MCF 10A (cell line): ENCODE results near the gene UGCG. TPM values are rescaled to one million over a fixed set of nuclear protein-coding genes. Genes with fewer than 3 reads are reported as not detected.
A peak's percentile ranks its signal among the peaks of the same experiment; 100 is the strongest.

Source experiments
- BruUV-seq: library from RNA; stranded (reverse); fragments of 400-500 nt; replicated peaks from 2 replicates; lab custom pipeline; 2021; lab: Mats Ljungman, UMichigan
- CTCF ChIA-PET: fragments of 300-600 bp; sonication (Branson Sonifier 250); formaldehyde crosslinking; extraction: SDS; loops from one replicate; lab custom pipeline; 2021; ENCODE audit warnings: antibody characterized with exemption, inconsistent platforms; lab: Yijun Ruan, JAX
- POLR2A ChIA-PET: fragments of 300-600, 350-650 bp; sonication (Branson Sonifier 250); formaldehyde crosslinking; extraction: SDS; loops from one replicate; lab custom pipeline; 2020; ENCODE audit warnings: antibody characterized with exemption, inconsistent platforms; lab: Yijun Ruan, JAX
- DNase-seq: peaks from one replicate; pipeline ENCODE4 v3.0.0-alpha.2; 2018; ENCODE audit not compliant: unreplicated experiment
- H3K27ac Mint-ChIP-seq: one replicate; pipeline ENCODE4 v1.8.0; 2022; ENCODE audit warnings: mild to moderate bottlenecking, low read depth, mixed read lengths; ENCODE audit not compliant: unreplicated experiment
- H3K27me3 Mint-ChIP-seq: one replicate; pipeline ENCODE4 v1.8.0; 2022; ENCODE audit warnings: mixed read lengths; ENCODE audit not compliant: insufficient read depth, unreplicated experiment
- H3K36me3 Mint-ChIP-seq: one replicate; pipeline ENCODE4 v1.8.0; 2022; ENCODE audit warnings: mild to moderate bottlenecking, moderate library complexity, mixed read lengths; ENCODE audit not compliant: insufficient read depth, unreplicated experiment
- H3K4me1 Mint-ChIP-seq: one replicate; pipeline ENCODE4 v1.8.0; 2022; ENCODE audit warnings: mixed read lengths; ENCODE audit not compliant: insufficient read depth, unreplicated experiment
- H3K4me3 Mint-ChIP-seq: one replicate; pipeline ENCODE4 v1.8.0; 2022; ENCODE audit warnings: mild to moderate bottlenecking, moderate library complexity, mixed read lengths; ENCODE audit not compliant: unreplicated experiment
- H3K9me3 Mint-ChIP-seq: one replicate; pipeline ENCODE4 v1.8.0; 2022; ENCODE audit warnings: mixed read lengths; ENCODE audit not compliant: unreplicated experiment
- CTCF ChIP-seq: fragments of 200-600 bp; IDR thresholded peaks from one replicate; pipeline ENCODE4 v1.8.0; 2022; ENCODE audit warnings: antibody characterized with exemption, mild to moderate bottlenecking; ENCODE audit not compliant: unreplicated experiment
- intact Hi-C: fragments of 100-400 bp; cut with micrococcal nuclease; formaldehyde crosslinking; loops from 2 replicates; pipeline ENCODE4 v1.14.1; 2022
- total RNA-seq: library from RNA; stranded (reverse); gene quantifications from 2 replicates; pipeline ENCODE4 v1.2.3, GENCODE V29; 2022

Gene UGCG
- total RNA-seq, 1 experiment from 2014 or later = 29.5 TPM

GRCh38 chr9:111917201-111917600, 20.6 kb downstream of the UGCG start:
- Mint-ChIP-seq H3K27ac (peak overlapping the region; percentile 59), H3K4me3 (no peak overlapping the region), H3K9me3 (no peaks in the 10 kb centered on the region), H3K27me3 (no peaks in the 10 kb centered on the region), H3K36me3 (peaks cover 51% of the 10 kb centered on the region), H3K4me1 (peaks cover 16% of the 10 kb centered on the region)
- no TSS peak for BruUV-seq
- no peak for TF ChIP-seq CTCF
- CTCF ChIA-PET = no interaction called here
- DNase-seq = no peak
- intact Hi-C loops = no loop called here
- POLR2A ChIA-PET = interaction anchor here (3.6 kb wide), 1 partner anchor 20 kb away, joined by 16 read pairs; the partner anchor contains the start of gene UGCG

GRCh38 chr9:111917980-111918379, 21.4 kb downstream of the UGCG start:
- Mint-ChIP-seq H3K27me3 (no peaks in the 10 kb centered on the region), H3K36me3 (peaks cover 53% of the 10 kb centered on the region), H3K4me3 (no peak overlapping the region), H3K9me3 (no peaks in the 10 kb centered on the region), H3K27ac (peak overlapping the region; percentile 59), H3K4me1 (peaks cover 14% of the 10 kb centered on the region)
- intact Hi-C loops = no loop called here
- CTCF ChIA-PET = no interaction called here
- TF ChIP-seq CTCF = no peak
- DNase-seq = no peak
- POLR2A ChIA-PET = interaction anchor here (0.6 kb wide), 2 partner anchors 27 to 57 kb away, joined by 3 to 5 read pairs; no protein-coding TSS in a partner anchor
- no TSS peak for BruUV-seq

- Mint-ChIP-seq H3K4me3 (no peak overlapping the region), H3K9me3 (no peaks in the 10 kb centered on the region), H3K27me3 (no peaks in the 10 kb centered on the region), H3K36me3 (peaks cover 58% of the 10 kb centered on the region), H3K4me1 (peaks cover 8% of the 10 kb centered on the region), H3K27ac (no peak overlapping the region)
- no peak for DNase-seq
- CTCF ChIA-PET = no interaction called here
- no TSS peak for BruUV-seq
- POLR2A ChIA-PET = interaction anchor here (0.6 kb wide), 1 partner anchor 145 kb away, joined by 3 read pairs; no protein-coding TSS in a partner anchor
- intact Hi-C loops = no loop called here
- TF ChIP-seq CTCF = no peak
Observed at GRCh38 chr9:111919875-111920274, 23.3 kb downstream of the UGCG start.

GRCh38 chr9:111920531-111920930, 23.9 kb downstream of the UGCG start:
- Mint-ChIP-seq H3K4me3 (no peak overlapping the region), H3K36me3 (peaks cover 53% of the 10 kb centered on the region), H3K9me3 (no peaks in the 10 kb centered on the region), H3K4me1 (peaks cover 2% of the 10 kb centered on the region), H3K27ac (no peak overlapping the region), H3K27me3 (no peaks in the 10 kb centered on the region)
- ChIA-PET POLR2A (interaction anchor here (4.9 kb wide), 1 partner anchor 24 kb away, joined by 24 read pairs; the partner anchor contains the start of gene UGCG), CTCF (interaction anchor here (0.7 kb wide), 1 partner anchor 297 kb away, joined by 5 read pairs; no protein-coding TSS in a partner anchor)
- intact Hi-C loops = no loop called here
- DNase-seq = no peak
- no TSS peak for BruUV-seq
- no peak for TF ChIP-seq CTCF
